OCI-LY1 (cell line): ENCODE data around the gene PITPNM1.

Experiments used
- CTCF ChIP-seq: fragments of 200-600 bp; sonication (generic), shearing (Covaris generic); IDR thresholded peaks from 2 replicates; pipeline ENCODE4 v1.5.1; 2017; ENCODE audit warnings: mild to moderate bottlenecking, antibody characterized with exemption, low read length, moderate library complexity, mixed read lengths
- EZH2 ChIP-seq: fragments of 200-600 bp; sonication (generic), shearing (Covaris generic); IDR thresholded peaks from 2 replicates; pipeline ENCODE4 v1.8.0; 2017; ENCODE audit warnings: borderline replicate concordance, mixed run types, mild to moderate bottlenecking, antibody characterized with exemption, low read length, moderate library complexity, mixed read lengths

- no peak for TF ChIP-seq CTCF
- no peak for TF ChIP-seq EZH2
Observed at GRCh38 chr11:67551127-67551526, 46.0 kb upstream of the PITPNM1 start.
